Neural cell (in vitro differentiated cells): ENCODE data around the gene SH3TC2. TPM values are rescaled to one million over a fixed set of nuclear protein-coding genes. Genes with fewer than 3 reads are reported as not detected.

Experiments used
- H2AFZ ChIP-seq: fragments of 200-600, 300-800 bp; sonication (generic), shearing (Covaris generic); 2 replicates; pipeline ENCODE4 v1.6.0; 2014; ENCODE audit warnings: low read depth, mild to moderate bottlenecking, antibody characterized with exemption, low read length, moderate library complexity
- H3F3A ChIP-seq: fragments of 200-600 bp; shearing (Covaris generic); 2 replicates; pipeline ENCODE4 v1.6.1; 2016; ENCODE audit warnings: mild to moderate bottlenecking, moderate library complexity, mixed read lengths, antibody characterized with exemption, low read length; ENCODE audit not compliant: insufficient read depth, poor library complexity, severe bottlenecking
- H3K27ac ChIP-seq: fragments of 200-600, 300-800 bp; sonication (generic), shearing (Covaris generic); 2 replicates; pipeline ENCODE4 v1.5.1; 2014; ENCODE audit warnings: mild to moderate bottlenecking, low read length, moderate library complexity
- H3K27me3 ChIP-seq: fragments of 300-800, 200-600 bp; sonication (generic), shearing (Covaris generic); 2 replicates; pipeline ENCODE4 v1.6.0; 2014; ENCODE audit warnings: mild to moderate bottlenecking, low read depth, low read length, moderate library complexity; ENCODE audit not compliant: insufficient read depth
- H3K36me3 ChIP-seq: fragments of 300-800, 200-600 bp; sonication (generic), shearing (Covaris generic); 2 replicates; pipeline ENCODE4 v1.5.1; 2014; ENCODE audit warnings: mild to moderate bottlenecking, antibody characterized with exemption, low read length, moderate library complexity; ENCODE audit not compliant: insufficient read depth
- H3K4me2 ChIP-seq: fragments of 300-800, 200-600 bp; sonication (generic), shearing (Covaris generic); 2 replicates; pipeline ENCODE4 v1.6.0; 2014; ENCODE audit warnings: mild to moderate bottlenecking, low read length
- H3K4me3 ChIP-seq: fragments of 300-800, 200-600 bp; sonication (generic), shearing (Covaris generic); 2 replicates; pipeline ENCODE4 v1.5.1; 2014; ENCODE audit warnings: mild to moderate bottlenecking, low read length, moderate library complexity
- H3K79me2 ChIP-seq: fragments of 200-600 bp; shearing (Covaris generic); replicated peaks from 2 replicates; pipeline ENCODE4 v1.6.0; 2014; ENCODE audit warnings: mild to moderate bottlenecking, low read length, moderate library complexity; ENCODE audit not compliant: insufficient read depth
- H3K9ac ChIP-seq: fragments of 300-800, 200-600 bp; sonication (generic), shearing (Covaris generic); 2 replicates; pipeline ENCODE4 v1.6.1; 2016; ENCODE audit warnings: mild to moderate bottlenecking, low read length, mixed read lengths
- H3K9me2 ChIP-seq: fragments of 200-600 bp; shearing (Covaris generic); 2 replicates; pipeline ENCODE4 v1.6.1; 2016; ENCODE audit warnings: mild to moderate bottlenecking, low read length, mixed read lengths; ENCODE audit not compliant: insufficient read depth
- H3K9me3 ChIP-seq: fragments of 200-600, 300-800 bp; sonication (generic), shearing (Covaris generic); 2 replicates; pipeline ENCODE4 v1.6.1; 2016; ENCODE audit warnings: mild to moderate bottlenecking, mixed run types, low read length, moderate library complexity, mixed read lengths
- H4K20me1 ChIP-seq: fragments of 200-600 bp; shearing (Covaris generic); 2 replicates; pipeline ENCODE4 v1.6.1; 2016; ENCODE audit warnings: mild to moderate bottlenecking, mixed run types; ENCODE audit not compliant: insufficient read depth
- EP300 ChIP-seq: fragments of 450-650 bp; conservative IDR thresholded peaks from 2 replicates; pipeline ENCODE4 v1.6.1; 2014; ENCODE audit warnings: antibody characterized with exemption, mild to moderate bottlenecking, moderate library complexity; ENCODE audit not compliant: poor library complexity, severe bottlenecking
- EZH2 ChIP-seq: fragments of 200-600, 300-800 bp; shearing (Covaris generic), sonication (generic); IDR thresholded peaks from 2 replicates; pipeline ENCODE4 v1.6.1; 2014; ENCODE audit warnings: antibody characterized with exemption, low read length, borderline replicate concordance, mild to moderate bottlenecking; ENCODE audit not compliant: insufficient read depth, poor library complexity, severe bottlenecking
- MXI1 ChIP-seq: fragments of 450-650 bp; conservative IDR thresholded peaks from 2 replicates; pipeline ENCODE4 v1.6.1; 2014; ENCODE audit warnings: antibody characterized with exemption, mild to moderate bottlenecking; ENCODE audit not compliant: poor library complexity, severe bottlenecking
- POLR2AphosphoS5 ChIP-seq: IDR thresholded peaks from 2 replicates; pipeline ENCODE4 v1.6.1; 2012
- RAD21 ChIP-seq: fragments of 450-650 bp; conservative IDR thresholded peaks from 2 replicates; pipeline ENCODE4 v1.6.1; 2014; ENCODE audit warnings: antibody characterized with exemption, mild to moderate bottlenecking, moderate library complexity
- SMC3 ChIP-seq: fragments of 450-650 bp; conservative IDR thresholded peaks from 2 replicates; pipeline ENCODE4 v1.6.1; 2014; ENCODE audit warnings: antibody characterized with exemption, mild to moderate bottlenecking, moderate library complexity; ENCODE audit not compliant: poor library complexity
- TAF1 ChIP-seq: IDR thresholded peaks from 2 replicates; pipeline ENCODE4 v1.6.1; 2012; ENCODE audit warnings: low read depth
- polyA plus RNA-seq: library from polyadenylated mRNA; depleted of rRNA; stranded (reverse); fragments of >200 nt; gene quantifications from 2 replicates; pipeline ENCODE4 v1.2.3, GENCODE V29; 2014
- TF ChIP-seq, protein P1 (sequence below): IDR thresholded peaks from 2 replicates; pipeline ENCODE4 v1.6.1; 2012; ENCODE audit warnings: borderline replicate concordance
- TF ChIP-seq, protein P2 (sequence below): fragments of 450-650 bp; IDR thresholded peaks from 2 replicates; pipeline ENCODE4 v1.5.1; 2014; ENCODE audit warnings: antibody characterized with exemption, mild to moderate bottlenecking, moderate library complexity; ENCODE audit not compliant: poor library complexity, severe bottlenecking

The SH3TC2 gene
- polyA plus RNA-seq, 1 donor from 2014 or later = not detected

DNA sequence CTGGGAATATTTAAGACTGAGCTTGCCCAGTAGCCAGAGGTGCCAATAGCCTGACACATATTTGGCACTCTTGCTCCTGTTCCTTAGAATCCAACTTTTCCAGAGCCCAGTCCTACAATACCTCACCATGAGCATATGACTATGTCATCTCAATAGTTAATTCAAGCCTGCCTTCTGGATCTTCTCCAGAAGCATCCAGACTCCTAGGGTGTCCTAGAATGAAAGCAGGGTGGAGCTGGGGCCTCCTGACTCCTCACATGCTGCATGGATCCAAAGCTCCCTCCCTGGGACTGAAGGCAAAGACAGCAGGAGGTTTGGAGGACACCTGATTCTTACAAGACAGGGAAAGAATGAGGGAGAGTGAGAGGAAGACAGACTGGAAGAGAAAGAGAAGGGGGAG lies 37.9 kb downstream of the SH3TC2 start:
- Histone ChIP-seq H3F3A (no peaks in the 10 kb centered on the region), H3K9me3 (no peaks in the 10 kb centered on the region), H3K4me2 (no peak overlapping the region), H3K9ac (no peak overlapping the region), H3K27me3 (no peaks in the 10 kb centered on the region), H3K27ac (no peak overlapping the region), H3K36me3 (no peaks in the 10 kb centered on the region), H3K9me2 (no peaks in the 10 kb centered on the region), H4K20me1 (no peaks in the 10 kb centered on the region), H2AFZ (no peak overlapping the region), H3K79me2 (no peaks in the 10 kb centered on the region), H3K4me3 (no peak overlapping the region)
- TF ChIP-seq EZH2 (no peak), POLR2AphosphoS5 (no peak), TAF1 (no peak), MXI1 (no peak)
- TF ChIP-seq, protein P1, sequence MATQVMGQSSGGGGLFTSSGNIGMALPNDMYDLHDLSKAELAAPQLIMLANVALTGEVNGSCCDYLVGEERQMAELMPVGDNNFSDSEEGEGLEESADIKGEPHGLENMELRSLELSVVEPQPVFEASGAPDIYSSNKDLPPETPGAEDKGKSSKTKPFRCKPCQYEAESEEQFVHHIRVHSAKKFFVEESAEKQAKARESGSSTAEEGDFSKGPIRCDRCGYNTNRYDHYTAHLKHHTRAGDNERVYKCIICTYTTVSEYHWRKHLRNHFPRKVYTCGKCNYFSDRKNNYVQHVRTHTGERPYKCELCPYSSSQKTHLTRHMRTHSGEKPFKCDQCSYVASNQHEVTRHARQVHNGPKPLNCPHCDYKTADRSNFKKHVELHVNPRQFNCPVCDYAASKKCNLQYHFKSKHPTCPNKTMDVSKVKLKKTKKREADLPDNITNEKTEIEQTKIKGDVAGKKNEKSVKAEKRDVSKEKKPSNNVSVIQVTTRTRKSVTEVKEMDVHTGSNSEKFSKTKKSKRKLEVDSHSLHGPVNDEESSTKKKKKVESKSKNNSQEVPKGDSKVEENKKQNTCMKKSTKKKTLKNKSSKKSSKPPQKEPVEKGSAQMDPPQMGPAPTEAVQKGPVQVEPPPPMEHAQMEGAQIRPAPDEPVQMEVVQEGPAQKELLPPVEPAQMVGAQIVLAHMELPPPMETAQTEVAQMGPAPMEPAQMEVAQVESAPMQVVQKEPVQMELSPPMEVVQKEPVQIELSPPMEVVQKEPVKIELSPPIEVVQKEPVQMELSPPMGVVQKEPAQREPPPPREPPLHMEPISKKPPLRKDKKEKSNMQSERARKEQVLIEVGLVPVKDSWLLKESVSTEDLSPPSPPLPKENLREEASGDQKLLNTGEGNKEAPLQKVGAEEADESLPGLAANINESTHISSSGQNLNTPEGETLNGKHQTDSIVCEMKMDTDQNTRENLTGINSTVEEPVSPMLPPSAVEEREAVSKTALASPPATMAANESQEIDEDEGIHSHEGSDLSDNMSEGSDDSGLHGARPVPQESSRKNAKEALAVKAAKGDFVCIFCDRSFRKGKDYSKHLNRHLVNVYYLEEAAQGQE = no peak

DNA sequence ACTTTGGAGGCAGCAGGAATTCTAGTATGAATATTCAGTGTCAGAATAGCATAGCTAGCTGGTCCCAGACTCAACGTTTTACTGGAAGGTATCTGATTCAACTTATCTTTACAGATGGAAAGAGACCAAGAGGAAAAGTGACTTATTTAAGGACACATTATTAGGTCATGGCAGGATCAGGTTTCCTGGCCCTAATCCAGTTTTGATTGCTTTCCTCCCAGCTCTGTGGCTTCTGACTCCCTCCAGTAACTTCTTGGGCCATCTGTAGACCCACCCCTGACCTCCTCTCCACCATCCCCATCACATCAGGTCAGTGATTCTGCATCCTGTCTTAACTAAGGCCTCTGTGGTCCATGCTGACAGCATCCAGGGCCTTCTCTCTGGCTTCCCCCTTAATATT lies 38.4 kb downstream of the SH3TC2 start:
- Histone ChIP-seq H3K4me3 (no peak overlapping the region), H3F3A (no peaks in the 10 kb centered on the region), H3K27ac (no peak overlapping the region), H3K9me3 (no peaks in the 10 kb centered on the region), H3K27me3 (no peaks in the 10 kb centered on the region), H2AFZ (no peak overlapping the region), H3K9ac (no peak overlapping the region), H3K4me2 (no peak overlapping the region), H3K79me2 (no peaks in the 10 kb centered on the region), H3K36me3 (no peaks in the 10 kb centered on the region), H4K20me1 (no peaks in the 10 kb centered on the region), H3K9me2 (no peaks in the 10 kb centered on the region)
- TF ChIP-seq, protein P2, sequence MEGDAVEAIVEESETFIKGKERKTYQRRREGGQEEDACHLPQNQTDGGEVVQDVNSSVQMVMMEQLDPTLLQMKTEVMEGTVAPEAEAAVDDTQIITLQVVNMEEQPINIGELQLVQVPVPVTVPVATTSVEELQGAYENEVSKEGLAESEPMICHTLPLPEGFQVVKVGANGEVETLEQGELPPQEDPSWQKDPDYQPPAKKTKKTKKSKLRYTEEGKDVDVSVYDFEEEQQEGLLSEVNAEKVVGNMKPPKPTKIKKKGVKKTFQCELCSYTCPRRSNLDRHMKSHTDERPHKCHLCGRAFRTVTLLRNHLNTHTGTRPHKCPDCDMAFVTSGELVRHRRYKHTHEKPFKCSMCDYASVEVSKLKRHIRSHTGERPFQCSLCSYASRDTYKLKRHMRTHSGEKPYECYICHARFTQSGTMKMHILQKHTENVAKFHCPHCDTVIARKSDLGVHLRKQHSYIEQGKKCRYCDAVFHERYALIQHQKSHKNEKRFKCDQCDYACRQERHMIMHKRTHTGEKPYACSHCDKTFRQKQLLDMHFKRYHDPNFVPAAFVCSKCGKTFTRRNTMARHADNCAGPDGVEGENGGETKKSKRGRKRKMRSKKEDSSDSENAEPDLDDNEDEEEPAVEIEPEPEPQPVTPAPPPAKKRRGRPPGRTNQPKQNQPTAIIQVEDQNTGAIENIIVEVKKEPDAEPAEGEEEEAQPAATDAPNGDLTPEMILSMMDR = no peak
- TF ChIP-seq SMC3 (no peak), EZH2 (no peak), RAD21 (no peak), POLR2AphosphoS5 (no peak), EP300 (no peak), TAF1 (no peak), MXI1 (no peak)
- TF ChIP-seq, protein P1 = no peak
